BE2C (cell line): ENCODE data around the gene C1orf35.

Experiments used
- DNase-seq: peaks from one replicate; pipeline ENCODE4 v3.0.0-alpha.2; 2020
- H3K27me3 ChIP-seq: fragments of 250-450 bp; sonication (Bioruptor Pico); 2 replicates; pipeline ENCODE4 v1.5.1; 2020; ENCODE audit warnings: mild to moderate bottlenecking
- H3K36me3 ChIP-seq: fragments of 250-450 bp; sonication (Bioruptor Pico); 2 replicates; pipeline ENCODE4 v1.5.1; 2020; ENCODE audit warnings: mild to moderate bottlenecking
- H3K4me1 ChIP-seq: fragments of 250-450 bp; sonication (Bioruptor Pico); 2 replicates; pipeline ENCODE4 v1.5.1; 2020
- H3K4me3 ChIP-seq: 2 replicates; pipeline ENCODE4 v1.5.1; 2011; ENCODE audit warnings: low read depth, low read length
- H3K9me3 ChIP-seq: fragments of 250-450 bp; sonication (Bioruptor Pico); 2 replicates; pipeline ENCODE4 v1.5.1; 2020
- TF ChIP-seq, protein P1 (sequence below): IDR thresholded peaks from 2 replicates; pipeline ENCODE4 v1.5.1; 2012; ENCODE audit warnings: mild to moderate bottlenecking, low read depth, low read length

Gene C1orf35

DNA sequence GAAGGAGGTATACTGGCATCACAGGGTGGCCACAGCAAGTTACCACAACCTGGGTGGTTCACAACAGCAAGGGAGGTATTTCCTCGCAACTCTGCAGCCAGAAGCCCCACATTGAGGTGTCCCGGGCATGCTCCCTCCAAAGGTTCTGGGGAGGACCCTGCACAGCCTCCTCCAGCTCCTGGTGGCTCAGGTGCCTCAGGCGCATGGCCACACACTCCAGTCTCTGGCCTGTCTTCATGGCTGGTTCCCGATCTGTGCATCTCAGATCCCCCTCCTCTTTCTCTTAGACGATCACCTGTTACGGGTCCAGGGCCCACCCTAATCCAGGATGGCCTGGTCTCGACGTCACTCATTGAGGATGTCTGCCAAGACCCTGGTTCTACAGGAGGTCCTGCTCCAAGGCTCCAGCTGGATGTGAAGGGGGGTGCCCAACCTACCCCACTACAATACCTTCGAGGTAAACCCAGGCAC lies 27.3 kb downstream of the C1orf35 start:
- Histone ChIP-seq H3K4me1 (peaks cover 10% of the 10 kb centered on the region; the same call in 1 of the 2 replicates), H3K27me3 (no peaks in the 10 kb centered on the region), H3K9me3 (no peaks in the 10 kb centered on the region), H3K4me3 (no peak overlapping the region), H3K36me3 (no peaks in the 10 kb centered on the region)
- TF ChIP-seq, protein P1, sequence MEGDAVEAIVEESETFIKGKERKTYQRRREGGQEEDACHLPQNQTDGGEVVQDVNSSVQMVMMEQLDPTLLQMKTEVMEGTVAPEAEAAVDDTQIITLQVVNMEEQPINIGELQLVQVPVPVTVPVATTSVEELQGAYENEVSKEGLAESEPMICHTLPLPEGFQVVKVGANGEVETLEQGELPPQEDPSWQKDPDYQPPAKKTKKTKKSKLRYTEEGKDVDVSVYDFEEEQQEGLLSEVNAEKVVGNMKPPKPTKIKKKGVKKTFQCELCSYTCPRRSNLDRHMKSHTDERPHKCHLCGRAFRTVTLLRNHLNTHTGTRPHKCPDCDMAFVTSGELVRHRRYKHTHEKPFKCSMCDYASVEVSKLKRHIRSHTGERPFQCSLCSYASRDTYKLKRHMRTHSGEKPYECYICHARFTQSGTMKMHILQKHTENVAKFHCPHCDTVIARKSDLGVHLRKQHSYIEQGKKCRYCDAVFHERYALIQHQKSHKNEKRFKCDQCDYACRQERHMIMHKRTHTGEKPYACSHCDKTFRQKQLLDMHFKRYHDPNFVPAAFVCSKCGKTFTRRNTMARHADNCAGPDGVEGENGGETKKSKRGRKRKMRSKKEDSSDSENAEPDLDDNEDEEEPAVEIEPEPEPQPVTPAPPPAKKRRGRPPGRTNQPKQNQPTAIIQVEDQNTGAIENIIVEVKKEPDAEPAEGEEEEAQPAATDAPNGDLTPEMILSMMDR: no peak
- DNase-seq: no peak

GRCh38 chr1:228074954-228075730 lies 28.0 kb downstream of the C1orf35 start:
- H3K4me3 ChIP-seq: no peak overlapping the region
- TF ChIP-seq, protein P1: no peak
- H3K4me1 ChIP-seq: peaks cover 10% of the 10 kb centered on the region; the same call in 1 of the 2 replicates
- no peaks in the 10 kb centered on the region for H3K36me3 ChIP-seq
- no peaks in the 10 kb centered on the region for H3K27me3 ChIP-seq
- H3K9me3 ChIP-seq: no peaks in the 10 kb centered on the region
- DNase-seq: no peak

GRCh38 chr1:228073857-228074545 lies 29.1 kb downstream of the C1orf35 start:
- DNase-seq: peak; percentile 61
- H3K9me3 ChIP-seq: no peaks in the 10 kb centered on the region
- no peaks in the 10 kb centered on the region for H3K36me3 ChIP-seq
- H3K4me1 ChIP-seq: peaks cover 10% of the 10 kb centered on the region; the same call in 1 of the 2 replicates
- H3K4me3 ChIP-seq: no peak overlapping the region
- H3K27me3 ChIP-seq: no peaks in the 10 kb centered on the region
- TF ChIP-seq, protein P1: 0 out of 2 replicates have a peak, but pooled peaks have one; percentile 14

DNA sequence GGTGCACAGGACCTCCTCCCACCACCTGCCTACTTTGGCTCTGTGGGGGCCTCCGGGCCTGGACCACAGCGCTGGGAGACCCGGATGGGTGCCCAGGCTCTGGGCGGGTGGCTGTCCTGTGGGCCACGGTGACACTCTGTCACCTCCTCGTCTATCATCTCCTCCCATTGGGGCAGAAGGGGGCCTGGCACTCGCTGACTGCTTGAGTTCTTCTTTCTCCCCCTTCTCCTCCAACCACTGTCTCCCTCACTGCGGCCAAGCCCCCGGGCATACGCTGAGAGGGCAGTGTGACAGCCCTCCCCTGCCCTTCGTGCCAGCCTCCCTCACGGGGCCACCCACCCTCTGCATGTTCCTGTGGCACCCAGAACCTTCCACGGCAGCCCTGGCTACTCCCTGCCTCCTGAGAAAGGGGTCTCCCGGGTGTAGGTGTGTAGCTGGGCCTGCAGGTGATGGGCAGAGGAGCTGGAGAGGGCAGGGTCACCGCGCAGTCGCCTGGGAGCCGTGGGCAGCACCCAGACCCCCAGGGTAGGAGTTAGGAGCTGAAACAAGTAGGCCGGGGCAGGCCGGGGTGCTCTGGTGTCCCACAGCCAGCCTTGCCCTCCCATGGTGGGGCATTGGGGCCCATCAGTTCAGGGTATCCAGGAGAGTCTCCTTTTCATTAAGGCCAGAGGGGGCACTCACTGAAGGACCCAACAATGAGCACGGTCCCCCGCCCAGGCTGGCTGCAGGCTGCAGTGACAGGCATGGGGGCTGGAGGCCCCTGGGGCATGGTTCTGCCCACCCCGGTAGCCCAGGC lies 29.9 kb downstream of the C1orf35 start:
- Histone ChIP-seq H3K36me3 (no peaks in the 10 kb centered on the region), H3K27me3 (no peaks in the 10 kb centered on the region), H3K9me3 (no peaks in the 10 kb centered on the region), H3K4me1 (peaks cover 10% of the 10 kb centered on the region; the same call in 1 of the 2 replicates), H3K4me3 (no peak overlapping the region)
- no peak for DNase-seq
- TF ChIP-seq, protein P1: no peak

DNA sequence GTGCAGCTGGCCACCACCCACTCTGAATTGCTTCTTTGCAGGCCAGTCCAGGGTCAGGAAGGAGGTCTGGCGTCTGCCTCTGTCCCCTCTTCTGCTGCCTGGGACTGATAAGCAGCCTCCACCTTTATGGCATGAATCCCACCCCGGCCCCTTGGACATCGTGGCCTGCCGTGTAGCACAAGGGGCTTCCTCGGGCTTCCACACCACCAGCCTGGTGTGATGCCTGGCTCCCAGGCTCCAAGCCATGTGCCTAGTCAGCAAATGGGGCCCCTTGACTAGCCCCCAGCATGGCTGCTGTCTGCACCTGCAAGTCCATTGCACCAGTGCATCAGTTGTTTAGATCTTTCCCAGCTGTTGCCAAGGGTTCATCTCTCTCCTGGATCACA lies 30.5 kb downstream of the C1orf35 start:
- Histone ChIP-seq H3K9me3 (no peaks in the 10 kb centered on the region), H3K36me3 (no peaks in the 10 kb centered on the region), H3K27me3 (no peaks in the 10 kb centered on the region), H3K4me3 (no peak overlapping the region), H3K4me1 (peaks cover 10% of the 10 kb centered on the region; the same call in 1 of the 2 replicates)
- TF ChIP-seq, protein P1: no peak
- DNase-seq: no peak
